Inferior parietal cortex (tissue), 1 donor: ENCODE data around the gene TRIM68.

ENCODE experiments used
- DNase-seq: peaks from one replicate; pipeline ENCODE4 v3.0.0-alpha.2; 2016; ENCODE audit errors: extremely low spot score

Gene TRIM68

DNA sequence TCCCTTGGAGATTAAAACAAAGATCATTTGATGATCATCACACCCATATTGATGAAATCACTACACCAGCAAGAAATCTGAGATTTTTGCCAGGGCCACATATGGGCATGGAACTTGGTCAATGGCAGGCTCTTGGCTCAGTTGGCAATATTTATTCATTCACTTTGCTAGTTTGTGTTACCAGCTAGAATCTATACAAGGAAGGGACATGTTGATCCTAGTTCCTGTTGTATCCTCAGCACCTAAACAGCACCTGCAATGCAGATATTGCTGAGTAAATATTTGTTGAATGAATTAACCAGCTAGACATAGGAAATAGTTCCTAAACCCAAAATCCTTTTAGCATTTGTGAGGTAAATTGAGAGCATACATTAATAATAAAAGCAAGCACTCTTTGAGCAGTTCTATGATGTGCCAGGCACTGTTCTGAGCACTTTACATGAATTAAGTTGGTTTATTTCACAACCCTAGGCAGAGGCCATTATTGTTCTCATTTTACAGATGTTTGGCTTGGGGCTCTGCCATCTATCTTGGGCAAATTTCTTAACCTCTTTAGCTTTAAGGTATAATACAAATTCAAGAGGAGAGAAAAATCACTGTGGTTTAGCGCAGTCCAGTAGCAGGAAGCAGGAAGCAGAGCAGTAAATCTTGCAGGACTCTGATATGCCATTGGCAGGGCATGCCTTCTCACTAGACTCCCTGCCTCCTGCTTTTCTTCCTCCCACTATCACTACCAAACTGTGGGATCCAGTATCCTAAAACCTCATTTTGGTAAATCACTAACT is 1.6 kb downstream of the TRIM68 start:
- DNase-seq: no peak

DNA sequence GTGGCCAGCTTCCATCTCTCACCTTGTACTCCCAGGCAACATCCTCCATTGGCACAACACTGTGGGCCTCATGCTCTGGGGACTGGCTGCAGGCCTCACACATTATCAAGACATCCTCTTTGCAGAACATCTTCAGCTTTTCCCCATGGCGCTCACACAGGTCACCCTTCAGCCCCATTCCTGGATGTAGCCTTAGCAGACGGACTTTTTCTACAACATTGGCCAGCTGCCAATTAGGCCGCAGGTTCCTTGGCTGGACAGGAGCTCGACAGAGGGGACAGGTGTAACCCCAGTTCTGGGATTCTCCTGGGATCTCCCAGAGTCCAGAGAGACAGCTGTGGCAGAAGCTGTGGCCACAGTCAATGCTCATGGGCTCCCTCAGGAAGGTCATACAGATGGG is 3.0 kb downstream of the TRIM68 start:
- no peak for DNase-seq

DNA sequence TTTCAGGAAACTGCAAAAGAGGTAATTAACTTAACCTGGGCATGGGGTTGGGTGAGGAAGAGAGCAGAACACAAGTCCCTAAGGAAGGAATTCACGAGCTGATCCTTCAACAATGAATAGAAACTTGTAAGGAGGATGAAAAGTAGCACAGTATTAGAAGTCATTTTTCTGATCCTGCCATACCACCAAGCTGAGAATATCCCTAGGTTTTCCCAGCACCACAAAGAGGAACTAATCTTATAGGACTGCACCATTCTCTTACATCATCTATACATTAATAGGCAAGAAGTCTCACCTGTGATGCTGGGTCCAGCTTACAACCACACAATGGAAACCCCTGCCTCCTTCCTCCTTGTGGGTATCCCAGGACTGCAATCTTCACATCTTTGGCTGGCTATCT is 14.3 kb downstream of the TRIM68 start, which contains the start of gene OR52I1:
Gene OR52I1 (plus strand): TSS at position 301 of the 400 bp plus-strand sequence. CDS start 0 bp downstream, at position 301.
- DNase-seq: no peak

DNA sequence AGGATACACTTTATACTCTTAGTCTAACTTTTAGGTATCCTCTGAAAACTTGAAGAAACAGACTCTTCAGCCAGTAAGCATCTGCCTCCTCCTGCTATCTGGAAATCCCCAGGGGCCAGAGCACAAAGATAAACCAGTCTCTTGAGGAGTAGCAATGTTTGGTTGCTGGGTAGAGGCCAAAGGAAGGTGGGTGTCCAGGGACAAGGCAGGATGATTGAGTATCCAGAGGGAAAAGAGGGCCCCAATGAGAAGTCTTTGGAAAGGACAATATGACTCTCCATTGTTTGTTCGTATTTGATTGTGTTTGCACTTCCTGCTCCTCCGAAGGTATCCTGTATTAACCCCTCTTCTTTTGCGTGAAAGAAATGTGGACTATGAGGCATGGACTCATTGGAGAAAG is 19.0 kb downstream of the TRIM68 start:
- DNase-seq: no peak

DNA sequence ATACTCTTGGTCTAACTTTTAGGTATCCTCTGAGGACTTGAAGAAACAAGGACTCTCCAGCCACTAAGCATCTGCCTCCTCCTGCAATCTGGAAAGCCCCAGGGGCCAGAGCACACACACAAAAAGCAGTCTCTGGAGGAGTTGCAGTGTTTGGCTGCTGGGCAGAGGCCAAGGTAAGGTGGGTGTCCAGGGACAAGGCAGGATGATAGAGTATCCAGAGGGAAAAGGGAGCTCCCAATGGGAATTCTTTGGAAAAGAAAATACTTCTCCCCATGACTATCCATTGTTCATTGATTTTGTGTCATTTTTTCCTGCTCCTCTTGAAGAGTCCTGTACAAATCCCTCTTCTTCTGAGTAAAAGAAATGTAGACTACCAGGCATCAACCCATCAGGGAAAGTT is 26.6 kb downstream of the TRIM68 start, which contains the start of gene OR52I2:
Gene OR52I2 (plus strand): TSS at position 301 of the 400 bp plus-strand sequence.
- DNase-seq: no peak

DNA sequence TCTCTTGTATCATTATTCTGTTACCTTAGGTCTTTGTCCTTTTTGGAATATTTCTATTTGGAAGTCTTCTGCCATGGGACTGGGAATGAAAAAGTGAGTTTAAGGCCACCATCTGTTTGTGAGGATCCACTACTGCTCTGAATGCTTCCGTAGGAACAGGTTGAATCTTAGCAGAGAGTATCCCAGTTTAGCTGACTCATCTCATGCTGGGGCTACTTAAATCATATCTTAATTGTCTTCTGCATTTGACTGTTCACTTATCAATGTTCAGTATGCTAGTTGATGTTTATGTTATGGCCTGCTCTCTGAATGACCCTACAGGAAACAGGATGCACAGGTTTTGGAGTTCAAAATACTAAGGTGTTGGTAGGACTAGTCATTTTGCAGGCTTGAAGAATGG is 27.9 kb downstream of the TRIM68 start:
- no peak for DNase-seq

DNA sequence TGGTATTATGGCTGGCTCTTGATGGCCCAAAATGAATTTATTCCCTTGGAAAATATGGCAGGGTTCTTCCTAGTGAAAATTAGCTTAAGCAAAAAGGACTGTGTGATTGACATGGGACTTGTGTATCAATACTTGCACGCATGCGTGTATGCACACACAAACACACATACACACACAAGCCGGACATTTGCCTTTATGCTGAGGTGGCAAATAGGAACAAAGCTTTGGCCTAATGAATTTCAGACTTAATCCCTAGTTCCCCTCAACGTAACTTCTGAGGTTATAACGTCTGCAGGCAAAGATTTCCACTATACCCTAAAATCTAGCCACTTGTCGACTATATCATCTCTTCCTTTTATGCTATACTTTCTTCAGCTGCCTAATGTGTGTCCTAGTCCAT is 29.4 kb downstream of the TRIM68 start:
- DNase-seq: no peak

DNA sequence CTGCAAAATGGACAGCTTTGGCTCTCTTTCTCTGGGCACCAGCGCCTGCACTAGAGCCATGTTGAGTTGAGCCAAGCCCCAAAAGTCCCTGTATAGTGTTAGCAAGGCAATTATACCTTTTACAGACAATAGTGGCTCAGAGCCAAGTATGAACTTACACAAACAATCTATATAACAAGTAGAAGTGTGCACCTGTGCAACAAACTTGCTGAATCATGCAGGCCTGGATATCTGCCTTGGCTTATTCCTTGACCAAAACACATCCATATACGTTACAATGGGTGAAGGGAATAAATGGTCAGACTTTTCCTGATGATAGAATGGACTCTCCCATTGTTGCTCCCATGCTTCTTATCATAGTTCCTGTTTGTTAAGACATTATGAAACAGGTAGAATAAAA is 30.3 kb downstream of the TRIM68 start:
- no peak for DNase-seq

DNA sequence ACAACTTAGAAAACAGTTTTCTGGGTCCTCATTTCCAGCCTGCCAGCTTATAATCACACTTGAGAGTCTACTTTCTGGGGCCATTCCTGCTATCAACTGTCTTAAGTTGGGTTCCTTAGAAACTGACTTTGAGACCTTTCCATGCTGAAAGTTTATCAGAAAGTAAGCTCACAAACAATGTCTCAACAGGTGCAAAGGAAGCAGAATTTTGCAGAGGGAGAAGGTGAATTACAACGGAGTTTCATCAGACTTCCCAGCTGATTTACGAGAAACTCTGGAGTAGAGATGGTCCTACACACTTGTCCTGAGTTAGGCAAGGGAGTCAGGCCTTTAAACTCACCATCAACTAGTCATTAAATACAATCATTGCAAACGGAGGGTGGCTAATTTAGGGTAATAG is 31.2 kb downstream of the TRIM68 start:
- no peak for DNase-seq

DNA sequence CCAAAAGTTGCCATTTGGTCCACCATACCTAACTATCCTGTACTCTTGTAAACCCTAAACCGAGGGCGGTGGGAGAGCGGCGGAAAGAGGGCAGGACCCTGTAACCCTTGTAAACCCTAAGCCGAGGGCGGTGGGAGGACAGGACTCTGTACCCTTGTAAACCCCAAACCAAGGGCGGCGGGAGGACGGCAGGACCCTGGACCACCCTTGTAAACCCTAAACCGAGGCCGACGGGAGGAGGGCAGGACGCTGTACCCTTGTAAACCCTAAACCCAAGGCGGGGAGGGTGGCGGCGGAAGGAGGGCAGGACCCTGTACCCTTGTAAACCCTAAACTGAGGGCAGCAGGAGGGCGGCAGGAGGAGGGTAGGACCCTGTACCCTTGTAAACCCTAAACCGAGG is 39.0 kb downstream of the TRIM68 start:
- DNase-seq: no peak

DNA sequence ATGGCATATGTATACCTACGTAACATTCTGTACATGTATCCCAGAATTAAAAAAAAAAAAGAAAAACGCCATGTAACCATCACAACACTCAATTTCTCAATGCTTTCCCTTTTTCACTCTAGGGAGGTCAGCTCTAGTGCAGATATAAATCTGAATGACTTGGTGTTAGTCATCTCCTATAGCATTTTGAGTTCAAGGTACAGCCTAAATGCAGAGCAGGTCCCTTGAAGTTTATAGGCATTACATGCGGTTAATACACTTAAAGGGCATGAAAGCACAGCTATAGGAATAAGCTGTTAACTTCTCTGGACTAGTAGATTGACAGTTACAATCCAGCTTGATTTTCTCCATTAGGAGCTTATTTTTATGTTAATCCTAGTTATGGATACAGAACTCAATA is 42.7 kb downstream of the TRIM68 start:
- DNase-seq: no peak

DNA sequence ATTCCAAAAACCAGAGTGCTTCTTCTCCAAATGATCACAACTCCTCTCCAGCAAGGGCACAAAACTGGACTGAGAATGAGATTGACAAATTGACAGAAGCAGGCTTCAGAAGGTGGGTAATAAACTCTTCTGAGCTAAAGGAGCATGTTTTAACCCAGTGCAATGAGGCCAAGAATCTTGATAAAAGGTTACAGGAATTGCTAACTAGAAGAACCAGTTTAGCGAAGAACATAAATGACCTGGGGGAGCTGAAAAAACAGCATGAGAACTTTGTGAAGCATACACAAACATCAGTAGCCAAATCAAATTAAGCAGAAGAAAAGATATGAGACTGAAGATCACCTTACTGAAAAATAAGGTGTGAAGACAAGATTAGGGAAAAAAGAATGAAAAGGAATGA is 47.6 kb downstream of the TRIM68 start:
- DNase-seq: no peak

DNA sequence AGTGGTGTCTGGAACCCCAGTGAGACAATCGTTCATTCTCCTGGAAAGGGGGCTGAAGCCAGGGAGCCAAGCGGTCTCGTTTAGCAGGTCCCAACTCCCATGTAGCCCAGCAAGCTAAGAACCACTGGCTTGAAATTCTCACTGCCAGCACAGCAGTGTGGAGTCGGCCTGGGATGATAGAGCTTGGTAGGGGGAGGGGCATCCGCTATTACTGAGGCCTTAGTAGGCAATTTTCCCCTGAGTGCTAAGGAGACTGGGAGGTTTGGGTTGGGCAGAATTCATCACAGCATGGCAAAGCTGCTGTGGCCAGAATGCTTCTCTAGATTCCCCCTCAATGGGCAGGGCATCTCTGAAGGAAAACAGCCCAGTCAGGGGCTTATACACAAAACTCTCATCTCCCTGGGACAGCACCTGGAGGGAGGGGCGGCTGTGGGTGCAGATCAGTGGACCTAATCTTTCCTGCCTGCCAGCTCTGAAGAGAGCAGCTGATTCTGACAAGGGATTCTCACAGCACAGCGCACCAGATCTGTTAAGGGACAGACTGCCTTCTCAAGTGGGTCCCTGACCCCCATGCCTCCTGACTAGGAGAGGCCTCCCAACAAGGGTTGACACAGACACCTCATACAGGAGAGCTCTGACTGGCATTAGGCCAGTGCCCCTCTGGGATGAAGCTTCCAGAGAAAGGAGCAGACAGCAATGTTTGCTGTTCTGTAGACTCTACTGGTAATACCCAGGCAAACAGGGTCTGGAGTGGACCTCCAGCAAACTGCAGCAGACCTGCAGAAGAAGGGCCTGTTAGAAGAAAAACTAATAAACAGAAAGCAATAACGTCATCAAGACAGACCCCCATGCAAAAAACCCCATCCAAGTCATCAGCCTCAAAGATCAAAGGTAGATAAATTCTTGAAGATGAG is 48.2 kb downstream of the TRIM68 start:
- DNase-seq: no peak

DNA sequence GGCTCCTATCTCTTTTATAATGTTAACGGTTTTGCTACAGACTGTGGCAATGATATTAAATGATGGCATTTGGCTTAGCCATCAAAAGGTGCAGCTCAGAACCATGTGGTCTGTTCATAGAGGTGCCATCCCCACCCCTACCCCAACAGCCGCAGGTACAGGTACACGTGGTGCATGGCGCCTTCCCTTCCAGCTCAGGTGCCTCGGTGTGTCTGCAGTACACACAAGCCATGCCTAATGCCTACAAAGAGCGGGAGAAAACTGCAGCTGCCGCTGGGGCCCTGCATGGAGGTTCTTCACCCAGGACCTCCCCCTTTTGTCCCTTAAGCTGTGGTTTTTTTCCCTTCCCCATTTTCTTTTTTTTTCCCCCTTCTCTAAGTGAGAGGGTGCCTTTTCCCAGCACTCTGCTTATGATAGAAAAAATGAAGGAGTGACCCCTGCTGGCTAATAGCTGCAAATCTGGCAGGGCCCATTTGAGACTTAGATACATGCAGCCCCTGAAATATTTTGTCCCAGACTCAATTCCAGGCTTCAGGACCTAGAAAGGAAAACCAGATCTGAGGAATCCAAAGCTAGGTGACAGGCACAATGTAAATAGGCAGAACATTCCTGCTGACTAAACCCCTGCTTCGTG is 56.6 kb downstream of the TRIM68 start:
- no peak for DNase-seq
